ENCODE data around the gene SMYD3.
"Not testable (repeated sequence)": the region's sequence is repeated elsewhere in the genome, so short reads cannot be mapped to it uniquely, and the experiment has no call there.

- not testable (repeated sequence) for TF ChIP-seq CTCF (IDR thresholded peaks at IDR 0.05; ENCODE audit: borderline replicate concordance, extremely low read depth, low read length, poor library complexity, severe bottlenecking); EZH2 (IDR thresholded peaks at IDR 0.05; ENCODE audit: borderline replicate concordance, low read depth, low read length, severe bottlenecking)
These were observed 561.9 kb downstream of the SMYD3 start for GRCh38 chr1:245945136-245945535.

Measured in DND-41 (cell line).